ENCODE measurements around the gene SHISA9.
"Not testable (repeated sequence)": the region's sequence is repeated elsewhere in the genome, so short reads cannot be mapped to it uniquely, and the experiment has no call there.

Gene SHISA9

GRCh38 chr16:12901597-12902461, at the start of gene SHISA9:
Gene SHISA9, plus strand, starts transcription at chr16:12901598.
- no peak for DNase-seq
- peak; percentile 17 for ATAC-seq

GRCh38 chr16:12853972-12854371, 47.4 kb upstream of the SHISA9 start:
- DNase-seq (no peak), ATAC-seq (no peak)

GRCh38 chr16:12857435-12857834, 44.0 kb upstream of the SHISA9 start:
- not testable (repeated sequence) for ATAC-seq, DNase-seq

GRCh38 chr16:12862327-12862726, 39.1 kb upstream of the SHISA9 start:
- ATAC-seq (no peak), DNase-seq (no peak)

- ATAC-seq (no peak), DNase-seq (no peak)
These were observed 38.5 kb upstream of the SHISA9 start for GRCh38 chr16:12862941-12863340.

- DNase-seq, result no peak
- ATAC-seq, result no peak
These were observed 34.3 kb upstream of the SHISA9 start for GRCh38 chr16:12866981-12867551.

- no peak for DNase-seq
- ATAC-seq, result no peak
These were observed 33.2 kb upstream of the SHISA9 start for GRCh38 chr16:12868169-12868568.

GRCh38 chr16:12868788-12869187, 32.6 kb upstream of the SHISA9 start:
- ATAC-seq (no peak), DNase-seq (no peak)

GRCh38 chr16:12869698-12870427, 31.5 kb upstream of the SHISA9 start:
- no peak for DNase-seq

GRCh38 chr16:12871784-12872183, 29.6 kb upstream of the SHISA9 start:
- DNase-seq (no peak), ATAC-seq (no peak)

More at GRCh38 chr16:12869698-12870427, 31.5 kb upstream of the SHISA9 start:
- no peak for ATAC-seq

GRCh38 chr16:12874186-12874585, 27.2 kb upstream of the SHISA9 start:
- DNase-seq (no peak), ATAC-seq (no peak)

- ATAC-seq, result no peak
- DNase-seq, result no peak
These were observed 24.6 kb upstream of the SHISA9 start for GRCh38 chr16:12876778-12877177.

GRCh38 chr16:12878973-12879372, 22.4 kb upstream of the SHISA9 start:
- ATAC-seq (no peak), DNase-seq (no peak)

- no peak for ATAC-seq
- no peak for DNase-seq
These were observed 21.6 kb upstream of the SHISA9 start for GRCh38 chr16:12879812-12880211.

- ATAC-seq, result no peak
These were observed 20.2 kb upstream of the SHISA9 start for GRCh38 chr16:12881182-12881581.

GRCh38 chr16:12881740-12882139, 19.7 kb upstream of the SHISA9 start:
- DNase-seq (no peak), ATAC-seq (no peak)

More at GRCh38 chr16:12881182-12881581, 20.2 kb upstream of the SHISA9 start:
- no peak for DNase-seq

- DNase-seq, result no peak
- no peak for ATAC-seq
These were observed 15.7 kb upstream of the SHISA9 start for GRCh38 chr16:12885742-12886141.

GRCh38 chr16:12891836-12892235, 9.6 kb upstream of the SHISA9 start:
- DNase-seq, result no peak
- ATAC-seq, result no peak

GRCh38 chr16:12893050-12893750, 8.2 kb upstream of the SHISA9 start:
- DNase-seq, result no peak
- no peak for ATAC-seq

- DNase-seq, result no peak
- ATAC-seq, result no peak
These were observed 4.8 kb upstream of the SHISA9 start for GRCh38 chr16:12896562-12896961.

GRCh38 chr16:12898551-12898950, 2.8 kb upstream of the SHISA9 start:
- DNase-seq (no peak), ATAC-seq (no peak)

- DNase-seq (no peak), ATAC-seq (no peak)
These were observed 1.8 kb upstream of the SHISA9 start for GRCh38 chr16:12899529-12900143.

Measured in stimulated activated naive CD8-positive, alpha-beta T cell treated with anti-CD3 and anti-CD28 coated beads, Interleukin-15, Interleukin-2, amounts not matched to agents 100 U/mL and 50 U/mL, for 24 hours (primary cell).